NCI-H2196 treated with DMSO at 0.1 percent for 48 hours (cell line): ENCODE data around the gene TUBB1.
"Not testable (repeated sequence)": the region's sequence is repeated elsewhere in the genome, so short reads cannot be mapped to it uniquely, and the experiment has no call there.

Source experiments
- DNase-seq: peaks from one replicate; lab custom pipeline; 2025; ENCODE audit not compliant: unreplicated experiment; lab: John Stamatoyannopoulos, UW

The TUBB1 gene

GRCh38 chr20:59005523-59006166 is 13.6 kb upstream of the TUBB1 start:
- no peak for DNase-seq

- DNase-seq, result no peak
Measured at GRCh38 chr20:59006167-59006863, 12.9 kb upstream of the TUBB1 start.

GRCh38 chr20:59006864-59007664 is 12.2 kb upstream of the TUBB1 start, which contains the start of gene CTSZ:
Gene CTSZ (minus strand): TSS chr20:59007254. CDS start chr20:59007128, 126 bp downstream.
- no peak for DNase-seq

GRCh38 chr20:59007665-59008511 is 11.3 kb upstream of the TUBB1 start:
- DNase-seq, result no peak

- DNase-seq, result no peak
Measured at GRCh38 chr20:59008715-59009336, 10.4 kb upstream of the TUBB1 start.

- no peak for DNase-seq
Measured at GRCh38 chr20:59010321-59010994, 8.8 kb upstream of the TUBB1 start.

- DNase-seq, result no peak
Measured at GRCh38 chr20:59010995-59011873, 8.0 kb upstream of the TUBB1 start.

- DNase-seq, result not testable (repeated sequence)
Measured at GRCh38 chr20:59011874-59012157, 7.4 kb upstream of the TUBB1 start.

- DNase-seq, result no peak
Measured at GRCh38 chr20:59013031-59013951, 5.9 kb upstream of the TUBB1 start.

GRCh38 chr20:59013959-59014608 is 5.1 kb upstream of the TUBB1 start:
- DNase-seq, result no peak

- DNase-seq, result no peak
Measured at GRCh38 chr20:59014680-59015389, 4.4 kb upstream of the TUBB1 start.

- DNase-seq, result no peak
Measured at GRCh38 chr20:59015411-59015810, 3.8 kb upstream of the TUBB1 start.

GRCh38 chr20:59015812-59016711 is 3.2 kb upstream of the TUBB1 start:
- DNase-seq, result no peak

GRCh38 chr20:59016795-59017492 is 2.3 kb upstream of the TUBB1 start:
- DNase-seq, result no peak

- no peak for DNase-seq
Measured at GRCh38 chr20:59017493-59018231, 1.6 kb upstream of the TUBB1 start.
